GM23248 (cell line): ENCODE results near the gene ZC3H12C.

Experiments used
- EZH2 ChIP-seq: fragments of 200-600 bp; sonication (generic); IDR thresholded peaks from 2 replicates; pipeline ENCODE4 v1.6.1; 2018; ENCODE audit warnings: antibody characterized with exemption, mild to moderate bottlenecking; ENCODE audit not compliant: insufficient read depth, poor library complexity, severe bottlenecking
- EZH2phosphoT487 ChIP-seq: fragments of 200-600 bp; sonication (generic); IDR thresholded peaks from 2 replicates; pipeline ENCODE4 v1.6.1; 2018; ENCODE audit warnings: antibody characterized with exemption, moderate library complexity, mild to moderate bottlenecking, low read depth; ENCODE audit not compliant: insufficient read depth

DNA sequence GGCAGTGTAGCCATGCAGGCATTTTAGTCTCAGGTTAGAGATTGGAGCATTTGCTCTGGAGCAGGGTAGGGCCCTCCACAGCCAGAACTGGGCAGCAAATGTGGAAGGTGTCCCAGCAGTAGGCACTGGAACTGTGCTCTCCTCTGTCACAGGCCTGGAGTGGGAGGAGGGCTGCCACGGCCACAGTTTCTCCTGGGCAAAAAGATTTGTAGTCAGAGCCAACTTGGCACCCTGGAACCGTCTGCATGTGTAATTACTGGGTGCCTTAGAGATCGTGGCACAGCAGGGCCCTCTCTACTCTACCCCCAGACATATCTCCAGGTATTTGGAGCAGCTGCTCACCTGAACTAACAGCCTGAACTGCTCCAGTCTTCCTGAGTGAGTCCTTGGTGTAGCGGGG lies 93.7 kb downstream of the ZC3H12C start:
- TF ChIP-seq EZH2 (no peak), EZH2phosphoT487 (no peak)
